Measurements from ENCODE around the gene CYP27C1.

DNA sequence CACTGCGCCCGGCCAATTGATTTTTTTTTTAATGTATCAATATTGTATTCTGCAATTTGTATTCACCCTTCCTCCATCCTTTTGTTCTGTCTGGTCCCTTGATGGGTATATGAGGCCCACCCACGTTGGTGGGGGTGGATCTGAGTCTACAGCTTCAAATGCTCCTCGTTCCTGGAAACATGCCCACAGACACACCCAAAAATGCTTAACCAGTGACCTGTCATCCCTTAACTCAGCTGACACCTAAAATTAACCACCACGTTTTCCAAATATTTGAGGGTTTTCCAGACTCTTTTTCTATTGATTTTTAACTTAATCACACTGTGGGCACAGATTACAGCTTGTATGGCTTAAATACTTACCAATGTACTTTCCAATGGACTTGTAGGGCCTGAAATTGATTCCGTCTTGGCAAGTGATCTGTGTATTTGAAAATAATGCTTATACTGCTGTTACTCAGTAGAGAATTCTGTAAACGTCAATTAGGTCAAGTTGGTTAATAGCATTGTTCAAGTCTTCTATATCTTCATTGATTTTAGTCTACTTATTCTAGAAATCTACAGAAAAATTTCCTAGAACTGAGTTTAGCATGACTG, 34.4 kb upstream of the CYP27C1 start:
- TF ChIP-seq, protein P1, sequence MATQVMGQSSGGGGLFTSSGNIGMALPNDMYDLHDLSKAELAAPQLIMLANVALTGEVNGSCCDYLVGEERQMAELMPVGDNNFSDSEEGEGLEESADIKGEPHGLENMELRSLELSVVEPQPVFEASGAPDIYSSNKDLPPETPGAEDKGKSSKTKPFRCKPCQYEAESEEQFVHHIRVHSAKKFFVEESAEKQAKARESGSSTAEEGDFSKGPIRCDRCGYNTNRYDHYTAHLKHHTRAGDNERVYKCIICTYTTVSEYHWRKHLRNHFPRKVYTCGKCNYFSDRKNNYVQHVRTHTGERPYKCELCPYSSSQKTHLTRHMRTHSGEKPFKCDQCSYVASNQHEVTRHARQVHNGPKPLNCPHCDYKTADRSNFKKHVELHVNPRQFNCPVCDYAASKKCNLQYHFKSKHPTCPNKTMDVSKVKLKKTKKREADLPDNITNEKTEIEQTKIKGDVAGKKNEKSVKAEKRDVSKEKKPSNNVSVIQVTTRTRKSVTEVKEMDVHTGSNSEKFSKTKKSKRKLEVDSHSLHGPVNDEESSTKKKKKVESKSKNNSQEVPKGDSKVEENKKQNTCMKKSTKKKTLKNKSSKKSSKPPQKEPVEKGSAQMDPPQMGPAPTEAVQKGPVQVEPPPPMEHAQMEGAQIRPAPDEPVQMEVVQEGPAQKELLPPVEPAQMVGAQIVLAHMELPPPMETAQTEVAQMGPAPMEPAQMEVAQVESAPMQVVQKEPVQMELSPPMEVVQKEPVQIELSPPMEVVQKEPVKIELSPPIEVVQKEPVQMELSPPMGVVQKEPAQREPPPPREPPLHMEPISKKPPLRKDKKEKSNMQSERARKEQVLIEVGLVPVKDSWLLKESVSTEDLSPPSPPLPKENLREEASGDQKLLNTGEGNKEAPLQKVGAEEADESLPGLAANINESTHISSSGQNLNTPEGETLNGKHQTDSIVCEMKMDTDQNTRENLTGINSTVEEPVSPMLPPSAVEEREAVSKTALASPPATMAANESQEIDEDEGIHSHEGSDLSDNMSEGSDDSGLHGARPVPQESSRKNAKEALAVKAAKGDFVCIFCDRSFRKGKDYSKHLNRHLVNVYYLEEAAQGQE (IDR thresholded peaks at IDR 0.05): no peak
- TF ChIP-seq, protein P2, sequence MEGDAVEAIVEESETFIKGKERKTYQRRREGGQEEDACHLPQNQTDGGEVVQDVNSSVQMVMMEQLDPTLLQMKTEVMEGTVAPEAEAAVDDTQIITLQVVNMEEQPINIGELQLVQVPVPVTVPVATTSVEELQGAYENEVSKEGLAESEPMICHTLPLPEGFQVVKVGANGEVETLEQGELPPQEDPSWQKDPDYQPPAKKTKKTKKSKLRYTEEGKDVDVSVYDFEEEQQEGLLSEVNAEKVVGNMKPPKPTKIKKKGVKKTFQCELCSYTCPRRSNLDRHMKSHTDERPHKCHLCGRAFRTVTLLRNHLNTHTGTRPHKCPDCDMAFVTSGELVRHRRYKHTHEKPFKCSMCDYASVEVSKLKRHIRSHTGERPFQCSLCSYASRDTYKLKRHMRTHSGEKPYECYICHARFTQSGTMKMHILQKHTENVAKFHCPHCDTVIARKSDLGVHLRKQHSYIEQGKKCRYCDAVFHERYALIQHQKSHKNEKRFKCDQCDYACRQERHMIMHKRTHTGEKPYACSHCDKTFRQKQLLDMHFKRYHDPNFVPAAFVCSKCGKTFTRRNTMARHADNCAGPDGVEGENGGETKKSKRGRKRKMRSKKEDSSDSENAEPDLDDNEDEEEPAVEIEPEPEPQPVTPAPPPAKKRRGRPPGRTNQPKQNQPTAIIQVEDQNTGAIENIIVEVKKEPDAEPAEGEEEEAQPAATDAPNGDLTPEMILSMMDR (IDR thresholded peaks at IDR 0.05; ENCODE audit: low read depth, low read length, missing input control): no peak
- TF ChIP-seq, protein P3, sequence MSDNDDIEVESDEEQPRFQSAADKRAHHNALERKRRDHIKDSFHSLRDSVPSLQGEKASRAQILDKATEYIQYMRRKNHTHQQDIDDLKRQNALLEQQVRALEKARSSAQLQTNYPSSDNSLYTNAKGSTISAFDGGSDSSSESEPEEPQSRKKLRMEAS (IDR thresholded peaks at IDR 0.05): no peak
- TF ChIP-seq EGR1 (IDR thresholded peaks at IDR 0.05; ENCODE audit: low read depth in 2 of 2) (no peak), SP1 (IDR thresholded peaks at IDR 0.05) (no peak)

Data from liver (tissue), 3 donors.